ENCODE results near the gene ACADVL.

The ACADVL gene

GRCh38 chr17:7252176-7253043 is 32.7 kb downstream of the ACADVL start, which contains the start of gene ELP5:
TSS of gene ELP5 (plus strand) at chr17:7252215. CDS start at chr17:7252551, 336 bp downstream.
- peak; percentile 93 for DNase-seq

GRCh38 chr17:7253082-7253481 is 33.3 kb downstream of the ACADVL start:
- no peak for DNase-seq

GRCh38 chr17:7254511-7254910 is 34.8 kb downstream of the ACADVL start:
- no peak for DNase-seq

- DNase-seq: no peak
Observed at GRCh38 chr17:7256766-7257456, 37.2 kb downstream of the ACADVL start.

- no peak for DNase-seq
Observed at GRCh38 chr17:7258731-7259554, 39.2 kb downstream of the ACADVL start.

- no peak for DNase-seq
Observed at GRCh38 chr17:7259555-7259889, 39.8 kb downstream of the ACADVL start.

GRCh38 chr17:7260151-7260550 is 40.4 kb downstream of the ACADVL start:
- DNase-seq: no peak

- peak; percentile 21 for DNase-seq
Observed at GRCh38 chr17:7260651-7261378, 41.1 kb downstream of the ACADVL start.

- no peak for DNase-seq
Observed at GRCh38 chr17:7261379-7262191, 41.8 kb downstream of the ACADVL start.

GRCh38 chr17:7262192-7262934 is 42.6 kb downstream of the ACADVL start, which contains the start of gene CLDN7:
TSS of gene CLDN7 (minus strand) at chr17:7262478. CDS start at chr17:7262043, 435 bp downstream.
- peak; percentile 88 for DNase-seq

GRCh38 chr17:7262935-7263800 is 43.4 kb downstream of the ACADVL start:
- peak; percentile 56 for DNase-seq

GRCh38 chr17:7263801-7264078 is 44.0 kb downstream of the ACADVL start:
- no peak for DNase-seq

GRCh38 chr17:7266784-7267183 is 47.0 kb downstream of the ACADVL start:
- no peak for DNase-seq

Data from DMS79 treated with DMSO at 0.1 percent for 48 hours (cell line).